Activated naive CD8-positive, alpha-beta T cell treated with anti-CD3 and anti-CD28 coated beads for 36 hours (primary cell): ENCODE data around the gene GGA2. TPM values are rescaled to one million over a fixed set of nuclear protein-coding genes. Genes with fewer than 3 reads are reported as not detected.
"Not testable (repeated sequence)": the region's sequence is repeated elsewhere in the genome, so short reads cannot be mapped to it uniquely, and the experiment has no call there.

ENCODE experiments used
- DNase-seq: peaks from one replicate; pipeline ENCODE4 v3.0.0; 2021
- H3K27ac Mint-ChIP-seq: one replicate; pipeline ENCODE4 v1.8.0; 2022; ENCODE audit warnings: mild to moderate bottlenecking, moderate library complexity, mixed read lengths
- H3K27me3 Mint-ChIP-seq: one replicate; pipeline ENCODE4 v1.8.0; 2022; ENCODE audit warnings: mild to moderate bottlenecking, mixed read lengths
- H3K36me3 Mint-ChIP-seq: one replicate; pipeline ENCODE4 v1.8.0; 2021; ENCODE audit warnings: mild to moderate bottlenecking, mixed read lengths
- H3K4me1 Mint-ChIP-seq: one replicate; pipeline ENCODE4 v1.8.0; 2021; ENCODE audit warnings: mixed read lengths
- H3K4me3 Mint-ChIP-seq: one replicate; pipeline ENCODE4 v1.8.0; 2022; ENCODE audit warnings: mild to moderate bottlenecking, moderate library complexity, mixed read lengths
- H3K9me3 Mint-ChIP-seq: one replicate; pipeline ENCODE4 v1.8.0; 2022; ENCODE audit warnings: mixed read lengths
- total RNA-seq, 2 experiments: library from RNA; stranded (reverse); gene quantifications; one replicate each; pipeline ENCODE4 v1.2.3, GENCODE V29; 2021

GGA2 gene
- total RNA-seq: 10 to 100 TPM; 70.9 to 80.9 TPM

GRCh38 chr16:23510164-23510914 lies at the start of gene GGA2:
Gene GGA2 (minus strand): TSS chr16:23510494. CDS start chr16:23510411, 83 bp downstream.
- DNase-seq: peak; percentile 82
- Mint-ChIP-seq H3K27ac (peak within 1 kb of the TSS; percentile 89), H3K9me3 (peaks cover 2% of the 10 kb centered on the region), H3K4me1 (peaks cover 37% of the 10 kb centered on the region), H3K36me3 (peaks cover 51% of the 10 kb centered on the region), H3K27me3 (no peaks in the 10 kb centered on the region), H3K4me3 (peak within 1 kb of the TSS; percentile 86)

- Mint-ChIP-seq H3K27me3 (no peaks in the 10 kb centered on the region), H3K4me1 (peaks cover 39% of the 10 kb centered on the region), H3K9me3 (peaks cover 1% of the 10 kb centered on the region), H3K27ac (peak overlapping the region; percentile 82), H3K4me3 (peak overlapping the region; percentile 93), H3K36me3 (peaks cover 24% of the 10 kb centered on the region)
- DNase-seq: no peak
These were observed 47.7 kb upstream of the GGA2 start for GRCh38 chr16:23557779-23558702.

- Mint-ChIP-seq H3K27me3 (no peaks in the 10 kb centered on the region), H3K27ac (peak within 1 kb of the TSS; percentile 93), H3K4me3 (peak within 1 kb of the TSS; percentile 93), H3K4me1 (peaks cover 39% of the 10 kb centered on the region), H3K36me3 (peaks cover 21% of the 10 kb centered on the region), H3K9me3 (peaks cover 1% of the 10 kb centered on the region)
- peak; percentile 100 for DNase-seq
These were observed 46.8 kb upstream of the GGA2 start, which contains the start of the genes EARS2 and UBFD1 for GRCh38 chr16:23556881-23557778. Gene EARS2 (minus strand): TSS chr16:23557350. CDS start chr16:23557343, 7 bp downstream. Gene UBFD1 (plus strand): TSS chr16:23557727. CDS start chr16:23557743, 16 bp downstream.

GRCh38 chr16:23554536-23554935 lies 44.2 kb upstream of the GGA2 start:
- Mint-ChIP-seq H3K36me3 (peaks cover 31% of the 10 kb centered on the region), H3K27me3 (no peaks in the 10 kb centered on the region), H3K4me1 (peaks cover 27% of the 10 kb centered on the region), H3K9me3 (peaks cover 1% of the 10 kb centered on the region), H3K4me3 (no peak overlapping the region), H3K27ac (no peak overlapping the region)
- DNase-seq: no peak

GRCh38 chr16:23552161-23552560 lies 41.9 kb upstream of the GGA2 start:
- H3K36me3 Mint-ChIP-seq: peaks cover 29% of the 10 kb centered on the region
- H3K4me3 Mint-ChIP-seq: no peak overlapping the region

GRCh38 chr16:23549938-23550337 lies 39.6 kb upstream of the GGA2 start:
- H3K27ac Mint-ChIP-seq: no peak overlapping the region
- no peak for DNase-seq
- peaks cover 7% of the 10 kb centered on the region for H3K4me1 Mint-ChIP-seq
- H3K27me3 Mint-ChIP-seq: no peaks in the 10 kb centered on the region
- no peaks in the 10 kb centered on the region for H3K9me3 Mint-ChIP-seq
- no peak overlapping the region for H3K4me3 Mint-ChIP-seq
- peaks cover 23% of the 10 kb centered on the region for H3K36me3 Mint-ChIP-seq

More at GRCh38 chr16:23552161-23552560, 41.9 kb upstream of the GGA2 start:
- H3K27me3 Mint-ChIP-seq: no peaks in the 10 kb centered on the region
- no peak overlapping the region for H3K27ac Mint-ChIP-seq
- DNase-seq: no peak
- peaks cover 1% of the 10 kb centered on the region for H3K9me3 Mint-ChIP-seq
- H3K4me1 Mint-ChIP-seq: peaks cover 20% of the 10 kb centered on the region

GRCh38 chr16:23544436-23544835 lies 34.1 kb upstream of the GGA2 start:
- H3K36me3 Mint-ChIP-seq: peaks cover 23% of the 10 kb centered on the region
- no peak for DNase-seq
- peaks cover 5% of the 10 kb centered on the region for H3K4me1 Mint-ChIP-seq
- no peaks in the 10 kb centered on the region for H3K27me3 Mint-ChIP-seq
- no peak overlapping the region for H3K4me3 Mint-ChIP-seq
- H3K27ac Mint-ChIP-seq: no peak overlapping the region
- no peaks in the 10 kb centered on the region for H3K9me3 Mint-ChIP-seq

- not testable (repeated sequence) for H3K27ac Mint-ChIP-seq, H3K4me1 Mint-ChIP-seq, H3K9me3 Mint-ChIP-seq, H3K27me3 Mint-ChIP-seq, H3K4me3 Mint-ChIP-seq, DNase-seq
- H3K36me3 Mint-ChIP-seq: peaks cover 19% of the 10 kb centered on the region
These were observed 30.5 kb upstream of the GGA2 start for GRCh38 chr16:23540817-23541178.

- H3K27me3 Mint-ChIP-seq: no peaks in the 10 kb centered on the region
- no peak overlapping the region for H3K4me3 Mint-ChIP-seq
- peaks cover 4% of the 10 kb centered on the region for H3K4me1 Mint-ChIP-seq
- peaks cover 19% of the 10 kb centered on the region for H3K36me3 Mint-ChIP-seq
- no peak overlapping the region for H3K27ac Mint-ChIP-seq
- H3K9me3 Mint-ChIP-seq: no peaks in the 10 kb centered on the region
- DNase-seq: no peak
These were observed 29.9 kb upstream of the GGA2 start for GRCh38 chr16:23539984-23540816.

GRCh38 chr16:23538919-23539278 lies 28.6 kb upstream of the GGA2 start:
- Mint-ChIP-seq H3K27ac (peak overlapping the region; percentile 74), H3K36me3 (peaks cover 19% of the 10 kb centered on the region), H3K4me1 (peaks cover 4% of the 10 kb centered on the region)

GRCh38 chr16:23537390-23537789 lies 27.1 kb upstream of the GGA2 start:
- Mint-ChIP-seq H3K36me3 (peaks cover 16% of the 10 kb centered on the region), H3K4me1 (peaks cover 4% of the 10 kb centered on the region), H3K27ac (no peak overlapping the region), H3K27me3 (no peaks in the 10 kb centered on the region), H3K9me3 (no peaks in the 10 kb centered on the region), H3K4me3 (no peak overlapping the region)
- DNase-seq: no peak

More at GRCh38 chr16:23538919-23539278, 28.6 kb upstream of the GGA2 start:
- no peak overlapping the region for H3K4me3 Mint-ChIP-seq
- H3K27me3 Mint-ChIP-seq: no peaks in the 10 kb centered on the region
- no peak for DNase-seq
- no peaks in the 10 kb centered on the region for H3K9me3 Mint-ChIP-seq

- DNase-seq: no peak
- Mint-ChIP-seq H3K9me3 (no peaks in the 10 kb centered on the region), H3K36me3 (peaks cover 10% of the 10 kb centered on the region), H3K27me3 (no peaks in the 10 kb centered on the region), H3K27ac (no peak overlapping the region), H3K4me1 (peaks cover 4% of the 10 kb centered on the region), H3K4me3 (no peak overlapping the region)
These were observed 25.6 kb upstream of the GGA2 start for GRCh38 chr16:23535901-23536300.

GRCh38 chr16:23534868-23535860 lies 24.9 kb upstream of the GGA2 start:
- Mint-ChIP-seq H3K9me3 (no peaks in the 10 kb centered on the region), H3K36me3 (peaks cover 10% of the 10 kb centered on the region), H3K27ac (no peak overlapping the region), H3K27me3 (no peaks in the 10 kb centered on the region), H3K4me3 (no peak overlapping the region), H3K4me1 (peaks cover 4% of the 10 kb centered on the region)
- no peak for DNase-seq
